B cell (primary cell): ENCODE data around the gene TNFRSF25. TPM values are rescaled to one million over a fixed set of nuclear protein-coding genes. Genes with fewer than 3 reads are reported as not detected.

Experiments
- ATAC-seq: fragments of 200-7000 bp; cut with Tn5 transposase; one replicate; pipeline ENCODE4 v1.10.0; 2021; ENCODE audit warnings: low read depth, mild to moderate bottlenecking, moderate number of reproducible peaks, moderate library complexity
- CTCF ChIA-PET: fragments of 350-600 bp; sonication (Branson Sonifier 250); formaldehyde crosslinking; loops from one replicate; lab custom pipeline; 2021; ENCODE audit warnings: antibody characterized with exemption, inconsistent platforms; lab: Charles Lee
- POLR2A ChIA-PET: fragments of 350-600 bp; sonication (Branson Sonifier 250); formaldehyde crosslinking; loops from one replicate; lab custom pipeline; 2021; ENCODE audit warnings: antibody characterized with exemption; lab: Charles Lee
- DNase-seq: peaks from one replicate; pipeline ENCODE4 v3.0.0; 2013
- H2AFZ ChIP-seq: 2 replicates; pipeline ENCODE4 v1.6.1; 2012; ENCODE audit warnings: mild to moderate bottlenecking, low read depth, low read length; ENCODE audit not compliant: insufficient read depth, poor library complexity, severe bottlenecking
- H3K27ac ChIP-seq, 2 donors: 1 replicate in 1 of 2; 2 replicates in 1 of 2; pipeline ENCODE4 v1.5.1; 2012 to 2013; ENCODE audit warnings: low read length in 2 of 2, mild to moderate bottlenecking in 2 of 2, moderate library complexity in 1 of 2
- H3K27me3 ChIP-seq, 4 experiments: fragments of 200-600 bp in 1 of 4; sonication (generic) in 1 of 4; replicated peaks in 1 of 4; 1 replicate in 2 of 4; 2 replicates in 2 of 4; pipeline versions ENCODE4 v1.6.1 to v1.7.0; 2013 to 2016; ENCODE audit warnings: low read length in 3 of 4, mild to moderate bottlenecking in 2 of 4, mixed read lengths in 1 of 4, moderate library complexity in 1 of 4; ENCODE audit not compliant: insufficient read depth in 4 of 4, control insufficient read depth in 3 of 4; ENCODE audit errors: control extremely low read depth in 1 of 4
- H3K36me3 ChIP-seq, 2 experiments: replicated peaks in 1 of 2; 1 replicate in 1 of 2; 2 replicates in 1 of 2; pipeline versions ENCODE4 v1.6.1 to v1.7.1; 2013; ENCODE audit warnings: low read length in 1 of 2; ENCODE audit not compliant: insufficient read depth in 2 of 2, control insufficient read depth in 1 of 2; ENCODE audit errors: control extremely low read depth in 1 of 2, extremely low read depth in 1 of 2
- H3K4me1 ChIP-seq, 2 donors: fragments of 200-600 bp in 1 of 2; sonication (generic) in 1 of 2; 1 replicate in 1 of 2; 2 replicates in 1 of 2; pipeline versions ENCODE4 v1.5.1 to v1.6.1; 2013 to 2017; ENCODE audit warnings: low read length in 2 of 2; ENCODE audit not compliant: control insufficient read depth in 2 of 2, insufficient read depth in 2 of 2
- H3K4me2 ChIP-seq: replicated peaks from 2 replicates; pipeline ENCODE3; 2012; ENCODE audit warnings: mild to moderate bottlenecking, low read depth, low read length; ENCODE audit not compliant: poor library complexity, severe bottlenecking
- H3K4me3 ChIP-seq, 5 experiments: fragments of 200-600 bp in 1 of 5; sonication (generic) in 1 of 5; 1 replicate in 3 of 5; 2 replicates in 2 of 5; pipeline versions ENCODE4 v1.5.1 to v1.7.0; 2011 to 2016; ENCODE audit warnings: low read length in 4 of 5, mild to moderate bottlenecking in 4 of 5, low read depth in 2 of 5, control low read depth in 1 of 5, moderate library complexity in 1 of 5; ENCODE audit not compliant: insufficient read depth in 1 of 5; ENCODE audit errors: control extremely low read depth in 1 of 5, extremely low read depth in 1 of 5
- H3K79me2 ChIP-seq: fragments of 200-600 bp; sonication (generic); one replicate; pipeline ENCODE4 v1.6.0; 2016; ENCODE audit warnings: low read length; ENCODE audit not compliant: control insufficient read depth, insufficient read depth
- H3K9ac ChIP-seq: fragments of 200-600 bp; sonication (generic); 2 replicates; pipeline ENCODE4 v1.6.1; 2017; ENCODE audit warnings: mild to moderate bottlenecking, low read length, moderate library complexity
- H3K9me3 ChIP-seq, 3 donors: one replicate each; pipeline versions ENCODE4 v1.6.1 to v1.7.1; 2013; ENCODE audit warnings: low read length in 2 of 3; ENCODE audit not compliant: control insufficient read depth in 2 of 3, insufficient read depth in 1 of 3; ENCODE audit errors: control extremely low read depth in 1 of 3
- H4K20me1 ChIP-seq: 2 replicates; pipeline ENCODE4 v1.6.0; 2012; ENCODE audit warnings: mild to moderate bottlenecking, low read length; ENCODE audit not compliant: insufficient read depth, control insufficient read depth, poor library complexity, severe bottlenecking
- H3K27ac Mint-ChIP-seq: one replicate; pipeline ENCODE4 v1.8.0; 2021; ENCODE audit warnings: mixed read lengths
- H3K27me3 Mint-ChIP-seq: one replicate; pipeline ENCODE4 v1.8.0; 2021; ENCODE audit warnings: mixed read lengths
- H3K4me1 Mint-ChIP-seq: one replicate; pipeline ENCODE4 v1.8.0; 2021; ENCODE audit warnings: mixed read lengths
- H3K4me3 Mint-ChIP-seq: one replicate; pipeline ENCODE4 v1.8.0; 2021; ENCODE audit warnings: mixed read lengths
- H3K9me3 Mint-ChIP-seq: one replicate; pipeline ENCODE4 v1.8.0; 2022; ENCODE audit warnings: mixed read lengths; ENCODE audit not compliant: insufficient read depth
- CTCF ChIP-seq: fragments of 200-600 bp; IDR thresholded peaks from one replicate; pipeline ENCODE4 v1.8.0; 2022; ENCODE audit warnings: antibody characterized with exemption, mild to moderate bottlenecking
- EZH2 ChIP-seq: IDR thresholded peaks from 2 replicates; pipeline ENCODE4 v1.6.1; 2012; ENCODE audit warnings: borderline replicate concordance, low read depth, mild to moderate bottlenecking, moderate library complexity, low read length; ENCODE audit not compliant: insufficient read depth, poor library complexity, severe bottlenecking
- WGBS: methylation state at CpG from one replicate; pipeline ENCODE4 v1.1.5; 2013; ENCODE audit warnings: missing lambda C conversion rate; ENCODE audit not compliant: insufficient coverage; 5-methylcytosine and 5-hydroxymethylcytosine counted together
- intact Hi-C: fragments of 100-400 bp; cut with micrococcal nuclease; formaldehyde crosslinking; loops from one replicate; pipeline ENCODE4 v1.10.0; 2022
- polyA plus RNA-seq: library from polyadenylated mRNA; depleted of rRNA; stranded (reverse); fragments of >200 nt; gene quantifications from 2 replicates; pipeline ENCODE4 v1.2.3, GENCODE V29; 2012
- total RNA-seq, 2 donors: library from RNA; stranded (reverse); fragments of 120-200 nt in 1 of 2; gene quantifications; 1 replicate in 1 of 2; 2 replicates in 1 of 2; pipeline versions ENCODE4 v1.2.3 to v1.2.4, GENCODE V29; 2013 to 2022

TNFRSF25 gene
- total and polyA plus RNA-seq, 2 donors (not counting 1 experiment from before 2014, with no cell fraction given): 2.6 to 7.1 TPM

DNA sequence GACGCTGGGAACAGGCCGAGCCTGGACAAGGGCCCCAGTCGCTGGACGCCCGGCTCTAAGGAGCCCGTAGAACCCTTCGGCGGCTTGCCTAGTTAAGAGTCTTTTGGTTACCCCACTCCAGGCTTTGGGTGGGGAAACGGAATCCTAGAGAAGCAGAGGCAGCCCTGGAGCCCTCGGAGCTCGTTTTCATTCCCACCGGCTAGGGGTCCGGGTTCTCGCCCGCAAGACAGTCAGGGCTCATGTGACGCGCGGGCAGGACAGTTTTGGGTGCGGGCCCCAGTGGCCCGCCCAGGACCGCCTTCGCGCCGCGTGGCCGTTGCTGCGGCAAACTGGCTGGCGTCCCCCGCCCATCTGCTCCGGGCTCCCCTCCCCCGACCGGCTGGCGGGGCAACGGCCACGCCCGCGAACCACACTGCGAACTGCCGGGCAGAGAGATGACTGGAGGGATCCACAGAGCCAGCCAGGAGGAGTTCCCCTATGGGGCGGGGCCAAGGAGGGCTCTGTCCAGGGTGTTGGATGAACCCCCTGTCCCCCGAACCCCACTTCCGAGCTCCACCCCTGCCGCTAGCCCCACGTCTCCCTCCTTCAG lies 45.4 kb downstream of the TNFRSF25 start:
- Histone ChIP-seq H3K79me2 (no peaks in the 10 kb centered on the region), H3K4me1 (peaks cover 27 to 40% of the 10 kb centered on the region in 2 donors), H4K20me1 (no peaks in the 10 kb centered on the region), H3K4me3 (peak overlapping the region in 1 of 5 experiments; percentile 39), H3K9ac (peak overlapping the region; percentile 19), H3K27ac (no peak overlapping the region), H3K36me3 (no peaks in the 10 kb centered on the region), H2AFZ (no peak overlapping the region), H3K27me3 (peaks cover 0 to 76% (median 38%) of the 10 kb centered on the region in 4 experiments), H3K9me3 (peaks cover 0 to 9% (median 0%) of the 10 kb centered on the region in 3 donors), H3K4me2 (peak overlapping the region; percentile 71)
- ChIA-PET POLR2A (no interaction called here), CTCF (interaction anchor here (1.1 to 6.1 kb wide), 2 partner anchors 8 to 19 kb away, joined by 5 to 53 read pairs; no protein-coding TSS in a partner anchor)
- 7% methylated on average over 44 of the region's 44 CpGs for WGBS
- H3K4me3 Mint-ChIP-seq: no peak overlapping the region
- peaks cover 46% of the 10 kb centered on the region for H3K27me3 Mint-ChIP-seq
- H3K9me3 Mint-ChIP-seq: no peaks in the 10 kb centered on the region
- DNase-seq (no peak), ATAC-seq (no peak)
- peaks cover 15% of the 10 kb centered on the region for H3K4me1 Mint-ChIP-seq
- no peak overlapping the region for H3K27ac Mint-ChIP-seq
- no peak for TF ChIP-seq CTCF
- TF ChIP-seq EZH2: peak; percentile 76
- intact Hi-C loops: no loop called here

GRCh38 chr1:6419804-6420453 lies 46.0 kb downstream of the TNFRSF25 start, which contains the start of gene HES2:
HES2 (minus strand) TSS chr1:6419919; CDS start chr1:6419820, 99 bp downstream.
- DNase-seq: no peak
- Mint-ChIP-seq H3K4me1 (peaks cover 15% of the 10 kb centered on the region), H3K4me3 (peak within 1 kb of the TSS; percentile 47), H3K27me3 (peaks cover 52% of the 10 kb centered on the region), H3K27ac (no peak within 1 kb of the TSS), H3K9me3 (no peaks in the 10 kb centered on the region)
- ATAC-seq: no peak
- CTCF ChIA-PET: interaction anchor here (6.1 kb wide), 1 partner anchor 19 kb away, joined by 53 read pairs; no protein-coding TSS in a partner anchor
- intact Hi-C loops: no loop called here
- WGBS: under 1% methylated on average over 62 of the region's 62 CpGs
- Histone ChIP-seq H3K4me3 (peak within 1 kb of the TSS in 2 of 5 experiments; percentile 23 to 39), H3K4me1 (peaks cover 22 to 34% of the 10 kb centered on the region in 2 donors), H3K4me2 (peak within 1 kb of the TSS; percentile 71), H3K27me3 (peaks cover 0 to 73% (median 34%) of the 10 kb centered on the region in 4 experiments), H3K36me3 (no peaks in the 10 kb centered on the region), H2AFZ (peak within 1 kb of the TSS; percentile 22), H3K27ac (no peak within 1 kb of the TSS), H3K9me3 (peaks cover 0 to 7% (median 0%) of the 10 kb centered on the region in 3 donors), H3K79me2 (no peaks in the 10 kb centered on the region), H4K20me1 (no peaks in the 10 kb centered on the region), H3K9ac (peak within 1 kb of the TSS; percentile 19)
- POLR2A ChIA-PET: no interaction called here
- TF ChIP-seq CTCF (no peak), EZH2 (no peak)
